Stimulated activated CD4-positive, alpha-beta T cell treated with anti-CD3 and anti-CD28 coated beads, Interleukin-4, amount 100 ng/mL, for 1 hour (primary cell): ENCODE data around the gene DBN1.

Source experiments
- DNase-seq: peaks from one replicate; pipeline ENCODE4 v3.0.0-alpha.2; 2020

The DBN1 gene

GRCh38 chr5:177440990-177441780 lies 32.2 kb downstream of the DBN1 start:
- DNase-seq = no peak

- DNase-seq = peak; percentile 55
These were observed 33.0 kb downstream of the DBN1 start for GRCh38 chr5:177440211-177440989.

- no peak for DNase-seq
These were observed 33.8 kb downstream of the DBN1 start for GRCh38 chr5:177439518-177440053.

GRCh38 chr5:177438468-177438867 lies 35.0 kb downstream of the DBN1 start:
- no peak for DNase-seq

GRCh38 chr5:177437623-177438022 lies 35.8 kb downstream of the DBN1 start:
- no peak for DNase-seq

GRCh38 chr5:177435847-177436536 lies 37.4 kb downstream of the DBN1 start:
- peak; percentile 2 for DNase-seq

DNA sequence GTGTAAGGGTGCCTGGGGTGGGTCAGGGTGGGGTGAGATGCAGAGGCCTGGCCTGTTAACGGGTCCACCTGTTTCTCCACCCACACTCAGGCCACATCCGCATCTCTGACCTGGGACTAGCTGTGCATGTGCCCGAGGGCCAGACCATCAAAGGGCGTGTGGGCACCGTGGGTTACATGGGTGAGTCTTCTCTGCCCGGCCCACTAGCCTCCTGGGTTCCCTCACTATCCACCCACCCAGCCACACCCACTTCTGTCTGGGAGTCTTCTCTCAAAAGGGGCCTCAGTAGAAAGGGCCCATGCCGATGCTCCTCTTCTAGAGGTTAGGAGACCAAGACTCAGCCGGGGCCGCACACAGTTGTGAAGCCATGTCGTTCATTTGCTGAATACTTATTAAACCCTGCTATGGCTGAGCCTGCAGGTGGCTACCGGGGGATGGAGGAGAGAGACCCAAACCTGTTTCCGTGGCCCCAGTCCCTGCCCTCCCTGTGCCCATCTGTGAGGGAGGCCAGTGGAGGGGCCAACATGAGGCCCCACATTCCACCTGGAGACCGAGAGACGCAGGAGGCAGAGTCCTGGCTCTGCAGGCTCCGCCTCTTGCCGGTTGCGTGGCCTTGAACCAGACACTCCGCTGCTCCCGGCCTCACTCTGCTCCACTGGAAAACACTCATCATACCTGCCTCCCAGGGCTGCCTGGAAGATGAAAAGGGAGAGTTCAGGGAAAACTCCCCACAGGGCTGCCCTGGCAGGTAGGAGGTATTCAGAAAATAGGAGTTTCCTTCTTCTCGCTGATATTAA lies 38.3 kb downstream of the DBN1 start:
- DNase-seq = no peak

DNA sequence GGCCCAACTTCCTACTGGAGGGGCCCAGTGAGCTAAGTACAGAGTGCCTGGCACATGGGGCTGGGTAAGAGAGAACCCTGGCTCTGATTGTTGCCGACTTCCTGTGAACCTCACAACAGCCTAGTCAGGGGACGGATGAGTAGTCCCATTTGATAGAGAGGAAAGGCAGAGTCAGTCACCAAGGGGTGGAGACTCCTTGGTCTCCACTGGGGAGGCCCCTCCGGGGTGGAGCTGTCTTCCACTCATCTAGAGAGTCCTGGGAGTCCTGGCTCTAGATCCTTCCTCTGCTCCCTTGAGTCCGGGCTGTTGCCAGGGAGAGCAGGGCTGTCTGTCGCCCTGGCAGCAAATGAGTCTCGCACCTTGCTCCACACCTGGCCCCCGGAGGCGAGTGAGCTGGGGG lies 39.0 kb downstream of the DBN1 start:
- DNase-seq = peak; percentile 58

GRCh38 chr5:177433658-177434217 lies 39.7 kb downstream of the DBN1 start:
- DNase-seq = peak; percentile 3

GRCh38 chr5:177432839-177433657 lies 40.4 kb downstream of the DBN1 start:
- no peak for DNase-seq

DNA sequence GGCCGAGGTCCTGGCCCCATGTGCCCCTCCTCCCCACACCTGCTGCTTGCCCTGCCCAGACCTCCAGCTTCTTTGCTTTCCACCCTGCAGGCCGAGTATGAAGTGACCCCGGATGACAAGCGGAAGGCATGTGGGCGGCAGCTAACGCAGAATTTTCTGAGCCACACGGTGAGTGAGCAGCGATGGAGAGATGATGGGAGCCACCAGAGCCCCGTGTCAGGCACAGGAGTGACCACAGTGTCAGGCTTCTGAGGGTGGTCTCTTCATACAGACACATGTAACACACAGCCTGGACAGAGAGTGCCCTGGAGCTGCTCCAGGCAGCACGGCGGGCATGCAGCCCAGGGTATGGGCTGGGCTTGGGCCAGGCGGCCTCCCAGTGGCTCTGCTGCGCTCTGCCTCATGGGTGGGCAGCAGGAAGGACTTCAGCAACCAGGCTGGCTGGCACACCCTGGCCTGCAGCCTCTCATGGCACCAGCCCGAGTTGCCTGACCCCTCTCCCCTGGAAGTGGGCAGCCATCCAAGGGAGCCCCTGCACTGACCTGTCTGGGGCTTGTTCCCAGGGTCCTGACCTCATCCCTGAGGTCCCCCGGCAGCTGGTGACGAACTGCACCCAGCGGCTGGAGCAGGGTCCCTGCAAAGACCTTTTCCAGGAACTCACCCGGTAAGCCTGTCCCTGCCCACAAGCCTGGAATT lies 41.1 kb downstream of the DBN1 start:
- DNase-seq = peak; percentile 60

DNA sequence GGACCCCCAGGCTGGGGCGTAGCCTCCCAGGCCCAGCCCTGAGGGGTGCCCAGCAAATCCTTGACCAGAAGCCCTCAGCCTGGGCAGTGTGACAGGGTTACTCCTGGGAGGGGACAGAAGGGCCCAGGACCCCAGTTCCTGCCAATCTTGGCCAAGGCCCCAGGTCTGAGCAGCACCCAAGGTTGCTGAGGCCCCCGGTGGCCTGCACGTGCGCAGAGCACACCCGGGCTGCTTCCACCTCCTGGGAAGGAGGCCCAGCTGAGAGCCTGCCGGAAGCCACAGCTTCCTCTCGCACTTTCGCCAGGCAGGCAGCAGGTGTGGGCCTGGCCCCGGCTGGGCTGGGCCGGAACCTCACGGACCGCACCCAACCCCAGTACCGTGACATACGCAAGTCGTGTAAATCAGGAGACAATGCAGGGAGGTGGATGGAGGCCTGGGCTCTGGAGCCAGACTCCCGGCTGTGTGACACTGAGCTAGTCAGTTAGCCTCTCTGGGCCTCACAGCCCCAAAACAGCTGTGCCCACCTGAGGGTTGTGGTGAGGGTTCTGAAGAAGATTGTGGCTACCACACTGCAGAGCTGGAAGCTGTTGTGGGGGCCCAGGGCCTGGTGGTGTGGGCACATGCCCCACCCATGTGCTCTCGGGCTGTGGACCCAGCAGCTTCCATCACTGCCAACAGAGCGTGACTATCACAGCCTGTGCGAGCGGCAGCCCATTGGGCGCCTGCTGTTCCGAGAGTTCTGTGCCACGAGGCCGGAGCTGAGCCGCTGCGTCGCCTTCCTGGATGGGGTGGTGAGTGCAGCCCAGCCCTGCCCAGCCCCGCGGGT lies 41.9 kb downstream of the DBN1 start:
- DNase-seq = peak; percentile 59

DNA sequence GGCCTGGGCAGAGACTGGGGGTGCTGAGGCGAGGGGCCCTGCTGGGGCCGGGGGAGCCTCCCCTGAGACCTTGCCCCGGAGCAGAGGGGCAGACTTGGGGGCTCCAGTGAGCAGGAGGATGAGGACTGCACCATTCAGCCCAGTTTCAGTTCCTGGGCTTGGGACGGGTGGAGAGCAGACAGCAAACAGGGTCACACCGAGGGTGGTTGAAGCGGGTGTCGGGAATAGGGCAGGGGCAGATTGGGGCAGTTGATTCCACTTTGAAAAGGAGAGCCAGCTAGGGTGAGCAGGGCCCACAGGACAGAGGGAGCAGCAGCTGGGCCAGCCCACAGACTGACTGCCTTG lies 42.5 kb downstream of the DBN1 start:
- DNase-seq = peak; percentile 15

DNA sequence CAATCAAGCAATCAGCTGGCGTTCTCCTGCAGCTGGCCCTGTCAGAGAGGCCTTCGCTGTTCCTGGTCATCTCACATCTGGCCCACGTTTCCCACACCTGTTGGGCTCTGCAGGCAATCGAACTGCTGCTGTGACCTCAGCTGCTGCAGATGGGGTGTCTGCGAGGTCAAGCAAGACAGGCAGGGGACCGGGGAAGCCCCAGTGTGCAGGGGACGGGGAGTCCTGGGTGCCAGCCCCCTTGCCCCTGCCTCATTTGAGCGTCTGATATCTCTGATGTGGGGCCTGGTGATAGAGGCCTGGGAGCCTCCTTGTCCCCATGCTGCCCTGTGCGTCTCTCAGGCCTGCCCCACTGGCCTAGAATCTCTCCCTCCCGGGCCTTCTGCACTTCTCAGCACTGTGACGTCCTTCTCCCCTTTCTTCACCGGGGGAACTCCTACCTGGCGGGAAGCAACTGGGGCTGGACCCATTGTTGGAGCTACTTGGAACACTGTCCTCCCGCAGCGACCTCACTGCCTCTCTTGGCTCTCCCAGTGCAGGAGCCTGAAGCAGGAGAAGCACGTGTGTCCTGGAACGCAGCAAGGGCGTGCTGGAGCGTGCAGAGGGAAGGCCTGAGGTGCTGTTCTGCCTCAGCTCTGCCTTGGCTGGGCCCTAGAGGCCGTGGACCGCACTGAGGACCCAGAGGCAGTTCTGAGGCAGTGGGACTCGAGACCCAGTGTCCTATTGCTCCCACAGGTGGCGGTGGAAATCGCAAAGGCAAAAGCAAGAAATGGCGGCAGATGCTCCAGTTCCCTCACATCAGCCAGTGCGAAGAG lies 43.1 kb downstream of the DBN1 start:
- peak; percentile 7 for DNase-seq

DNA sequence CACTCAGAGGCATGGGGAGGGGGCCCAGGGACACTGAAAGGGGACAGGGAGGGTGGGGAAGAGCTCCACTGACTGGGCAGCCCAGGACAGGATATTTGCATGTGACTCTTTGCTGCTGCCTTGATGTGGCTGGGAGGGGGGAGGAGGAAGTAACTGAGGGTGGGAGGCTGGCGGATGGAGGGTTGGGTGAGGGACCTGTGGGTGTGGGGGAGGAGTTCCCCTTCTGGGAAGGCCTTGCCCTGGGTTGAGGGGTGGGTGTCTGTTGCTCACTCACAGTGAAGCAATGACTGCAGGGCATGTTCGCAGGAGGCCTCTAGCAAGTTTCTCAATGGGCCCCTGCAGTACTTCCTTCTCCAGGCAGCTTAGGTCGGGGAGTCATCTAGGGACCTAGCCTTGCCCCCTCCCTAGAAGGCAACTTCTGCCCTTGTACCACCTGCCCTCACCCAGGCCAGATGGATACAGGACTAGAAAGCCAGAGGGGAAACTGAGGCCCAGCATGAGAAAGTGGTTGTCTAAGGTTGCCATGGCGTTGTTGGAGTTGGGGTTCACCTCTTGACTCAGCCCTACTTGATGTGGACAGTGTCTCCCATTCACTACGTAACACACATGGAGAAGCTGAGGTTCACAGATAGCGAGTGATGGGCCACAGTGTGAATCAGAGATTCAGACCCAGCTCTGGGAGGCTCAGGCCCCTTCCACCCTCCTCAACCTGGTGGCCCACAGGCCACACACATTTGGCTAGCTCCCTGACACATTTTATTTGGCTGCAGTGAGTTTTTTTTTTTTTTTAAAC lies 44.0 kb downstream of the DBN1 start:
- peak; percentile 83 for DNase-seq

DNA sequence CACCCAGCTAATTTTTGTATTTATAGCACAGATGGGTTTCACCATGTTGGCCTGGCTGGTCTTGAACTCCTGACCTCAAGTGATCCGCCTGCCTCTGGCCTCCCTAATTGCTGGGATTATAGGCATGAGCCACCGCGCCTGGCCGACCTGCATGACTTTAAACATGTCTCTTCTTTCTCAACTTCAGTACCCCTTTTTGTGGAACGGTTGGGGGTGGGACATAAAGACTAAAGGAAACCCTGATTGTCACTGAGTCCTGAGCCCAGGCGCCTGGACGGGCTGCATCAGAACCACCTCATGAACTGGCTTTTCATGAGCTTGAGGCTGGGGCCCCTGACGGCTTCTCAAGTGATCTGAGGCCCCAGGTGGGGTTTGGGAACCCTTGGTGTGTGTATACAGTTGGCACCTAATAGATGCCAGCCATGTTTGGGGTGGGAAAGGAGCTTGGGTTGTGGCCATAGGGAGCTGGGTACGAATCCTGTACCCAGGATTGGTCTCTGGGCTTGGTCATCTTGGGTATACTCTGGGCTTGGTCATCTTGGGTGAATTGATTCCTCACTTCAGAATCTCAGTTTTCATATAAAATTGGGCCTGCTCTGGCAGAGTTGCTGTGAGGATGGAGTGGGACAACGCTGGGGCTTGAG lies 44.7 kb downstream of the DBN1 start:
- no peak for DNase-seq

DNA sequence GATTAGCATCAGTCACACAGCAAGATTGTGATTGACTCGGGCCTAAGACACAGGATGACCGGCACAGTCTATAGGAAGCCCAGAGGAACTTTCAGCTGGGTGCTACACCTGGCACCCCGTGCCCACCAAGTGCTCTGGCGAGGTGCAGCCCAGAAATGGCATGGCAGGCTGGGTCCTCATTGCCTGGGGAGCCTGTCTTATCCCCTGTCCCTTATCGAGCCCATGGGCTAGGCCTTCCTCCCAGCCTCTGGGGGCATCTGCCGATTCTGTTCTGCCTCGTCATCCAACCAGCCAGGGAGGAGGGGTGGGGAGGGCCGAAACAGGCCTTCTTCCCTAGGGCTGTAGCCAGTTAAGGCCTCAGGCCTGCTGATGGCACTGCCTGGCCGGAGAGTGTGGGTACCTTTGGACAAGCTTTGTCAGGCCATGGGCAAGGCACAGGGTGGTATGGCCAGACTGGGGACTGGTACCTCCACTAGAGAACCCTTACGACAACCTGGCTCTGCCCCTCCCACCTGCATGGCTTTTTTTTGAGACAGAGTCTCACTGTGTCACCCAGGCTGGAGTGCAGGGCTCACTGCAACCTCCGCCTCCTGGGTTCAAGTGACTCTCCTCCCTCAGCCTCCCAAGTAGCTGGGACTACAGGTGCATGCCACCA lies 45.4 kb downstream of the DBN1 start:
- no peak for DNase-seq
